Astrocyte (in vitro differentiated cells and primary cell): ENCODE results near the gene USHBP1. TPM values are rescaled to one million over a fixed set of nuclear protein-coding genes. Genes with fewer than 3 reads are reported as not detected.

Source experiments
- DNase-seq: peaks from one replicate; pipeline ENCODE4 v3.0.0-alpha.2; 2010; ENCODE audit warnings: low read depth
- FAIRE-seq: peaks from 2 replicates; lab custom pipeline; 2011; peaks lifted over from hg19 to GRCh38; lab: Jason Lieb, UNC
- H2AFZ ChIP-seq: 2 replicates; pipeline ENCODE4 v1.6.0; 2012; ENCODE audit warnings: low read depth, low read length, inconsistent platforms
- H3K27ac ChIP-seq: 2 replicates; pipeline ENCODE4 v1.5.1; 2011; ENCODE audit warnings: low read depth, low read length, inconsistent platforms
- H3K27me3 ChIP-seq: 2 replicates; pipeline ENCODE4 v1.6.0; 2011; ENCODE audit warnings: low read length, inconsistent platforms; ENCODE audit not compliant: insufficient read depth
- H3K36me3 ChIP-seq: 2 replicates; pipeline ENCODE4 v1.5.1; 2011; ENCODE audit warnings: low read length, inconsistent platforms; ENCODE audit not compliant: insufficient read depth
- H3K4me1 ChIP-seq: 2 replicates; pipeline ENCODE4 v1.5.1; 2011; ENCODE audit warnings: low read length, inconsistent platforms; ENCODE audit not compliant: insufficient read depth
- H3K4me2 ChIP-seq: 2 replicates; pipeline ENCODE4 v1.6.0; 2012; ENCODE audit warnings: low read length, inconsistent platforms
- H3K4me3 ChIP-seq: 2 replicates; pipeline ENCODE4 v1.5.1; 2011; ENCODE audit warnings: low read depth, mild to moderate bottlenecking, low read length, inconsistent platforms; ENCODE audit not compliant: insufficient read depth
- H3K79me2 ChIP-seq: 2 replicates; pipeline ENCODE4 v1.6.0; 2012; ENCODE audit warnings: mild to moderate bottlenecking, low read length, inconsistent platforms; ENCODE audit not compliant: insufficient read depth
- H3K9ac ChIP-seq: 2 replicates; pipeline ENCODE4 v1.6.0; 2012; ENCODE audit warnings: mild to moderate bottlenecking, low read length, inconsistent platforms
- H3K9me3 ChIP-seq: 2 replicates; pipeline ENCODE4 v1.5.1; 2012; ENCODE audit warnings: low read depth, mild to moderate bottlenecking, low read length, inconsistent platforms; ENCODE audit not compliant: insufficient read depth
- H4K20me1 ChIP-seq: 2 replicates; pipeline ENCODE4 v1.6.0; 2012; ENCODE audit warnings: low read length, inconsistent platforms; ENCODE audit not compliant: insufficient read depth
- H3K27ac Mint-ChIP-seq: one replicate; pipeline ENCODE4 v1.8.0; 2021; ENCODE audit warnings: mild to moderate bottlenecking, mixed read lengths; ENCODE audit not compliant: unreplicated experiment
- H3K27me3 Mint-ChIP-seq: one replicate; pipeline ENCODE4 v1.8.0; 2021; ENCODE audit warnings: low read depth, mixed read lengths; ENCODE audit not compliant: unreplicated experiment
- H3K36me3 Mint-ChIP-seq: one replicate; pipeline ENCODE4 v1.8.0; 2021; ENCODE audit warnings: low read depth, mixed read lengths; ENCODE audit not compliant: unreplicated experiment
- H3K4me1 Mint-ChIP-seq: one replicate; pipeline ENCODE4 v1.8.0; 2021; ENCODE audit warnings: low read depth, mixed read lengths; ENCODE audit not compliant: unreplicated experiment
- H3K4me3 Mint-ChIP-seq: one replicate; pipeline ENCODE4 v1.8.0; 2021; ENCODE audit warnings: mild to moderate bottlenecking, moderate library complexity, mixed read lengths; ENCODE audit not compliant: unreplicated experiment
- H3K9me3 Mint-ChIP-seq: one replicate; pipeline ENCODE4 v1.8.0; 2021; ENCODE audit warnings: mild to moderate bottlenecking, mixed read lengths; ENCODE audit not compliant: unreplicated experiment
- EZH2 ChIP-seq: IDR thresholded peaks from 2 replicates; pipeline ENCODE4 v1.6.1; 2012; ENCODE audit warnings: mild to moderate bottlenecking, low read length, inconsistent platforms; ENCODE audit not compliant: insufficient read depth
- total RNA-seq: library from RNA; stranded (reverse); gene quantifications from 2 replicates; pipeline ENCODE4 v1.2.1, GENCODE V29; 2021
- TF ChIP-seq, protein P1 (sequence below): IDR thresholded peaks from 2 replicates; pipeline ENCODE4 v1.5.1; 2011; ENCODE audit warnings: low read depth, mild to moderate bottlenecking, inconsistent platforms, low read length, moderate library complexity; ENCODE audit not compliant: insufficient read depth

The USHBP1 gene
- total RNA-seq, 1 donor from 2014 or later, result 0.27 TPM

DNA sequence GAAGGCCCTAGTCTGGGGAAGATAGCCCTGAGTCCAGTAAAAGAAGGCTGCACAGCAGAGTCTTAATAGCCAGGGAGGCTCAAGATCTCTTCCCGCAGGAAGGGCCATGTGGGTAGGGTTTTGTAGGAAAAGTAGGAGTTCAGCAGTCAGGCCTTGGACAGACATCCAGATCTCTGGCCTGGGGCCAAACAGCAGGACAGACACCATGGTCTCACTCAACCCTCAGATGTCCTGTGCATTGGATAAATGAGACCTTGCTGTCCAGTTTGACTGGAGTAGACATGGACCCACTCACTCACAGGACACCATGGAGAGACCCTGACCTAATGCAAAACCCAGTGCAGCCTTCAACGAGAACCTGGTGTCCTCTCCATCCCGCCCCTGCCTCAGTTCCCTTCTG lies 34.7 kb downstream of the USHBP1 start:
- Histone ChIP-seq H3K4me2 (no peak overlapping the region), H4K20me1 (peaks cover 37% of the 10 kb centered on the region), H3K4me3 (no peak overlapping the region), H3K9ac (no peak overlapping the region), H3K27me3 (no peaks in the 10 kb centered on the region), H2AFZ (no peak overlapping the region), H3K4me1 (peaks cover 9% of the 10 kb centered on the region), H3K36me3 (peaks cover 10% of the 10 kb centered on the region), H3K27ac (no peak overlapping the region), H3K9me3 (no peaks in the 10 kb centered on the region), H3K79me2 (peaks cover 17% of the 10 kb centered on the region)
- DNase-seq (no peak), FAIRE-seq (no peak)
- no peak for TF ChIP-seq EZH2
- TF ChIP-seq, protein P1, sequence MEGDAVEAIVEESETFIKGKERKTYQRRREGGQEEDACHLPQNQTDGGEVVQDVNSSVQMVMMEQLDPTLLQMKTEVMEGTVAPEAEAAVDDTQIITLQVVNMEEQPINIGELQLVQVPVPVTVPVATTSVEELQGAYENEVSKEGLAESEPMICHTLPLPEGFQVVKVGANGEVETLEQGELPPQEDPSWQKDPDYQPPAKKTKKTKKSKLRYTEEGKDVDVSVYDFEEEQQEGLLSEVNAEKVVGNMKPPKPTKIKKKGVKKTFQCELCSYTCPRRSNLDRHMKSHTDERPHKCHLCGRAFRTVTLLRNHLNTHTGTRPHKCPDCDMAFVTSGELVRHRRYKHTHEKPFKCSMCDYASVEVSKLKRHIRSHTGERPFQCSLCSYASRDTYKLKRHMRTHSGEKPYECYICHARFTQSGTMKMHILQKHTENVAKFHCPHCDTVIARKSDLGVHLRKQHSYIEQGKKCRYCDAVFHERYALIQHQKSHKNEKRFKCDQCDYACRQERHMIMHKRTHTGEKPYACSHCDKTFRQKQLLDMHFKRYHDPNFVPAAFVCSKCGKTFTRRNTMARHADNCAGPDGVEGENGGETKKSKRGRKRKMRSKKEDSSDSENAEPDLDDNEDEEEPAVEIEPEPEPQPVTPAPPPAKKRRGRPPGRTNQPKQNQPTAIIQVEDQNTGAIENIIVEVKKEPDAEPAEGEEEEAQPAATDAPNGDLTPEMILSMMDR, result no peak
- Mint-ChIP-seq H3K36me3 (peaks cover 10% of the 10 kb centered on the region), H3K4me1 (no peaks in the 10 kb centered on the region), H3K27me3 (no peaks in the 10 kb centered on the region), H3K27ac (no peak overlapping the region), H3K9me3 (no peaks in the 10 kb centered on the region), H3K4me3 (no peak overlapping the region)

DNA sequence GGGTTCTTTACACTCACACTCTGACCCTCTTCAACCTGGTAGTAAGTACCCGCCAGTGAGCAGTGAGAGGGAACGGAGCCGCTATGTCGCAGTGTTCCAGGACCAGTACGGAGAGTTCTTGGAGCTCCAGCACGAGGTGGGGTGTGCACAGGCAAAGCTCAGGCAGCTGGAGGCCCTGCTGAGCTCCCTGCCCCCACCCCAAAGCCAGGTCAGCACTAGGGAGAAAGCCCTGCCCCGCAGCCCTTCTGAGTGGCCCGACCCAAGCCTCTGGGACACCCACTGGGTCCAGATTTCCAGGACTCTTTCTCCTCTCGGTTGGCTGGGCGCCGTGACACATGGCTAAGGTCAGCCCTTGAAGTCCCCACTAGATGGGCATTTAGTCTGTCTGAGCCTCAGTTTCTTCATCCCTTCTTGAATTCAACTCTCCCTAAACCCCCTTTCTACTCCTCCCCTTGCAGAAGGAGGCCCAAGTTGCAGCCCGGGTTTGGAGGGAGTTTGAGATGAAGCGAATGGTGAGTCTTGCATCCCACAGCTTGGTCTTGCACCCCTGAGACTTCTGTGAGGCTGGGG lies 36.7 kb downstream of the USHBP1 start:
- no peaks in the 10 kb centered on the region for H3K9me3 ChIP-seq
- H3K4me1 ChIP-seq, result peaks cover 4% of the 10 kb centered on the region
- H3K4me1 Mint-ChIP-seq, result no peaks in the 10 kb centered on the region
- peaks cover 21% of the 10 kb centered on the region for H4K20me1 ChIP-seq
- no peaks in the 10 kb centered on the region for H3K27me3 Mint-ChIP-seq
- no peaks in the 10 kb centered on the region for H3K9me3 Mint-ChIP-seq
- no peak overlapping the region for H3K4me2 ChIP-seq
- no peak overlapping the region for H3K27ac Mint-ChIP-seq
- DNase-seq (no peak), FAIRE-seq (no peak)
- TF ChIP-seq EZH2, result no peak
- TF ChIP-seq, protein P1, result no peak
- peaks cover 10% of the 10 kb centered on the region for H3K36me3 ChIP-seq
- no peak overlapping the region for H2AFZ ChIP-seq
- no peaks in the 10 kb centered on the region for H3K27me3 ChIP-seq
- H3K27ac ChIP-seq, result no peak overlapping the region
- no peak overlapping the region for H3K4me3 ChIP-seq
- no peak overlapping the region for H3K9ac ChIP-seq
- H3K4me3 Mint-ChIP-seq, result peak overlapping the region; percentile 60
- H3K79me2 ChIP-seq, result peaks cover under 1% of the 10 kb centered on the region
- peaks cover 10% of the 10 kb centered on the region for H3K36me3 Mint-ChIP-seq
